Measurements from ENCODE around the gene HRK. TPM values are rescaled to one million over a fixed set of nuclear protein-coding genes. Genes with fewer than 3 reads are reported as not detected.

Gene HRK
- total and polyA plus RNA-seq, 2 of the 8 experiments (the other 6 are each of a cell fraction or from before 2014, with no cell fraction given), result 1.6 to 2.7 TPM

DNA sequence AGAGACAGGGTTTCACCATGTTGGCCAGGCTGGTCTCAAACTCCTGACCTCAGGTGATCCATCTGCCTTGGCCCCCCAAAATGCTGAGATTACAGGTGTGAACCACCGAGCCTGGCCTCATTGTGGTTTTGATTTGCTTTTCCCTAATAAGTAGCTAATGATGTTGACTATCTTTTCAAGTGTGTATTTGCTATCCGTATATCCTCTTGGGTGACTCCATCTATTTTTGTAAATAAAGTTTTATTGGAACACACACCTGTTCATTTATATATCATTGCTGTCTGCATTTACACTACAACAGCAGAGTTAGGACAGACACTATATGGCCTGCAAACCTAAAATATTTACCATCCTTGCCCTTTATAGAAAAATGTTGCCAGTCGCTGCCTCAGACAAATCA, 13.7 kb upstream of the HRK start:
- FAIRE-seq (no peak), DNase-seq (ENCODE audit: low read depth in 1 of 2, low spot score in 2 of 2) (no peak)
- H3K79me2 ChIP-seq (ENCODE audit: control insufficient read depth in 1 of 2, insufficient read depth in 2 of 2, low read length in 2 of 2), result no peaks in the 10 kb centered on the region
- no peak overlapping the region for H4K8ac ChIP-seq (ENCODE audit: extremely low read depth, insufficient read depth, low read length)
- H3K4ac ChIP-seq (replicated peaks; ENCODE audit: insufficient read length, low read depth, low read length), result no peak overlapping the region
- H3K36me3 ChIP-seq (ENCODE audit: control insufficient read depth in 2 of 4, insufficient read depth in 4 of 4, low read length in 3 of 4), result no peaks in the 10 kb centered on the region
- no peak overlapping the region for H2BK15ac ChIP-seq (ENCODE audit: low read length)
- no peak overlapping the region for H2AK5ac ChIP-seq (ENCODE audit: low read depth, low read length)
- no peak overlapping the region for H3K4me2 ChIP-seq (ENCODE audit: insufficient read depth in 1 of 2, low read depth in 2 of 2, low read length in 2 of 2)
- ChIA-PET CTCF (ENCODE audit: partially characterized antibody) (no interaction called here), POLR2A (ENCODE audit: partially characterized antibody) (no interaction called here)
- TF ChIP-seq TAF1 (IDR thresholded peaks at IDR 0.05; ENCODE audit: low read depth, low read length) (no peak), ASH2L (IDR thresholded peaks at IDR 0.05; ENCODE audit: low read length) (no peak)
- TF ChIP-seq, protein P1, sequence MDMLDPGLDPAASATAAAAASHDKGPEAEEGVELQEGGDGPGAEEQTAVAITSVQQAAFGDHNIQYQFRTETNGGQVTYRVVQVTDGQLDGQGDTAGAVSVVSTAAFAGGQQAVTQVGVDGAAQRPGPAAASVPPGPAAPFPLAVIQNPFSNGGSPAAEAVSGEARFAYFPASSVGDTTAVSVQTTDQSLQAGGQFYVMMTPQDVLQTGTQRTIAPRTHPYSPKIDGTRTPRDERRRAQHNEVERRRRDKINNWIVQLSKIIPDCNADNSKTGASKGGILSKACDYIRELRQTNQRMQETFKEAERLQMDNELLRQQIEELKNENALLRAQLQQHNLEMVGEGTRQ (IDR thresholded peaks at IDR 0.05; ENCODE audit: low read length), result no peak
- H3K9ac ChIP-seq (replicated peaks in 1 of 4; ENCODE audit: extremely low read depth in 1 of 4, low read depth in 3 of 4, low read length in 3 of 4), result no peak overlapping the region
- H3K27me3 ChIP-seq (replicated peaks in 1 of 4; ENCODE audit: control insufficient read depth in 3 of 4, extremely low read depth in 1 of 4, insufficient read depth in 3 of 4, low read length in 3 of 4), result no peaks in the 10 kb centered on the region
- no peak overlapping the region for H2BK120ac ChIP-seq (replicated peaks; ENCODE audit: low read depth, low read length)
- H3K79me1 ChIP-seq (ENCODE audit: low read depth, low read length), result no peaks in the 10 kb centered on the region
- H2AFZ ChIP-seq (ENCODE audit: low read length), result no peak overlapping the region
- no peak overlapping the region for H3K27ac ChIP-seq (ENCODE audit: low read depth, low read length)
- H2BK20ac ChIP-seq (ENCODE audit: low read length), result no peak overlapping the region
- H3K18ac ChIP-seq (ENCODE audit: extremely low read depth, low read length), result no peak overlapping the region
- no peaks in the 10 kb centered on the region for H3K4me1 ChIP-seq (replicated peaks in 1 of 4; ENCODE audit: control insufficient read depth in 3 of 4, insufficient read depth in 4 of 4, low read length in 3 of 4)
- 79% methylated on average over 3 of the region's 3 CpGs; no CpG with 5 or more reads in 1 of the 2 experiments for WGBS, 2 experiments (ENCODE audit: extremely low coverage in 1 of 2, insufficient coverage in 1 of 2, insufficient read length in 1 of 2, insufficient replicate concordance in 2 of 2, low coverage in 1 of 2, low lambda C conversion rate in 2 of 2, missing lambda C conversion rate in 1 of 2)
- H3K14ac ChIP-seq (ENCODE audit: insufficient read length), result no peak overlapping the region
- H3K9me3 ChIP-seq (ENCODE audit: insufficient read depth in 2 of 2, low read depth in 1 of 2, low read length in 1 of 2), result no peaks in the 10 kb centered on the region; a peak in 1 of 4 replicates
- no peak overlapping the region for H4K5ac ChIP-seq (ENCODE audit: insufficient read length, low read depth, low read length)
- H4K91ac ChIP-seq (replicated peaks; ENCODE audit: insufficient read length, low read length), result no peak overlapping the region
- no peak overlapping the region for H2BK5ac ChIP-seq (ENCODE audit: low read depth, low read length)
- H2BK12ac ChIP-seq (ENCODE audit: low read depth, low read length), result no peak overlapping the region
- H3K23ac ChIP-seq (ENCODE audit: insufficient read length), result no peak overlapping the region
- no peak overlapping the region for H3K4me3 ChIP-seq (ENCODE audit: extremely low read depth in 1 of 4, insufficient read depth in 2 of 4, low read depth in 3 of 4, low read length in 4 of 4)
- no peaks in the 10 kb centered on the region for H4K20me1 ChIP-seq (replicated peaks in 1 of 2; ENCODE audit: control insufficient read depth in 1 of 2, insufficient read depth in 2 of 2, low read length in 2 of 2)
- no peak overlapping the region for H3K56ac ChIP-seq (replicated peaks; ENCODE audit: insufficient read length, low read depth, low read length)
- H3K23me2 ChIP-seq (ENCODE audit: low read depth, low read length), result no peaks in the 10 kb centered on the region
